Neural cell (in vitro differentiated cells): ENCODE measurements around the gene PLA2G2F. TPM values are rescaled to one million over a fixed set of nuclear protein-coding genes. Genes with fewer than 3 reads are reported as not detected.

ENCODE experiments used
- H2AFZ ChIP-seq: fragments of 200-600, 300-800 bp; sonication (generic), shearing (Covaris generic); 2 replicates; pipeline ENCODE4 v1.6.0; 2014; ENCODE audit warnings: low read depth, mild to moderate bottlenecking, antibody characterized with exemption, low read length, moderate library complexity
- H3F3A ChIP-seq: fragments of 200-600 bp; shearing (Covaris generic); 2 replicates; pipeline ENCODE4 v1.6.1; 2016; ENCODE audit warnings: mild to moderate bottlenecking, moderate library complexity, mixed read lengths, antibody characterized with exemption, low read length; ENCODE audit not compliant: insufficient read depth, poor library complexity, severe bottlenecking
- H3K27ac ChIP-seq: fragments of 200-600, 300-800 bp; sonication (generic), shearing (Covaris generic); 2 replicates; pipeline ENCODE4 v1.5.1; 2014; ENCODE audit warnings: mild to moderate bottlenecking, low read length, moderate library complexity
- H3K27me3 ChIP-seq: fragments of 300-800, 200-600 bp; sonication (generic), shearing (Covaris generic); 2 replicates; pipeline ENCODE4 v1.6.0; 2014; ENCODE audit warnings: mild to moderate bottlenecking, low read depth, low read length, moderate library complexity; ENCODE audit not compliant: insufficient read depth
- H3K36me3 ChIP-seq: fragments of 300-800, 200-600 bp; sonication (generic), shearing (Covaris generic); 2 replicates; pipeline ENCODE4 v1.5.1; 2014; ENCODE audit warnings: mild to moderate bottlenecking, antibody characterized with exemption, low read length, moderate library complexity; ENCODE audit not compliant: insufficient read depth
- H3K4me2 ChIP-seq: fragments of 300-800, 200-600 bp; sonication (generic), shearing (Covaris generic); 2 replicates; pipeline ENCODE4 v1.6.0; 2014; ENCODE audit warnings: mild to moderate bottlenecking, low read length
- H3K4me3 ChIP-seq: fragments of 300-800, 200-600 bp; sonication (generic), shearing (Covaris generic); 2 replicates; pipeline ENCODE4 v1.5.1; 2014; ENCODE audit warnings: mild to moderate bottlenecking, low read length, moderate library complexity
- H3K79me2 ChIP-seq: fragments of 200-600 bp; shearing (Covaris generic); replicated peaks from 2 replicates; pipeline ENCODE4 v1.6.0; 2014; ENCODE audit warnings: mild to moderate bottlenecking, low read length, moderate library complexity; ENCODE audit not compliant: insufficient read depth
- H3K9ac ChIP-seq: fragments of 300-800, 200-600 bp; sonication (generic), shearing (Covaris generic); 2 replicates; pipeline ENCODE4 v1.6.1; 2016; ENCODE audit warnings: mild to moderate bottlenecking, low read length, mixed read lengths
- H3K9me2 ChIP-seq: fragments of 200-600 bp; shearing (Covaris generic); 2 replicates; pipeline ENCODE4 v1.6.1; 2016; ENCODE audit warnings: mild to moderate bottlenecking, low read length, mixed read lengths; ENCODE audit not compliant: insufficient read depth
- H3K9me3 ChIP-seq: fragments of 200-600, 300-800 bp; sonication (generic), shearing (Covaris generic); 2 replicates; pipeline ENCODE4 v1.6.1; 2016; ENCODE audit warnings: mild to moderate bottlenecking, mixed run types, low read length, moderate library complexity, mixed read lengths
- H4K20me1 ChIP-seq: fragments of 200-600 bp; shearing (Covaris generic); 2 replicates; pipeline ENCODE4 v1.6.1; 2016; ENCODE audit warnings: mild to moderate bottlenecking, mixed run types; ENCODE audit not compliant: insufficient read depth
- EP300 ChIP-seq: fragments of 450-650 bp; conservative IDR thresholded peaks from 2 replicates; pipeline ENCODE4 v1.6.1; 2014; ENCODE audit warnings: antibody characterized with exemption, mild to moderate bottlenecking, moderate library complexity; ENCODE audit not compliant: poor library complexity, severe bottlenecking
- EZH2 ChIP-seq: fragments of 200-600, 300-800 bp; shearing (Covaris generic), sonication (generic); IDR thresholded peaks from 2 replicates; pipeline ENCODE4 v1.6.1; 2014; ENCODE audit warnings: antibody characterized with exemption, low read length, borderline replicate concordance, mild to moderate bottlenecking; ENCODE audit not compliant: insufficient read depth, poor library complexity, severe bottlenecking
- MXI1 ChIP-seq: fragments of 450-650 bp; conservative IDR thresholded peaks from 2 replicates; pipeline ENCODE4 v1.6.1; 2014; ENCODE audit warnings: antibody characterized with exemption, mild to moderate bottlenecking; ENCODE audit not compliant: poor library complexity, severe bottlenecking
- POLR2AphosphoS5 ChIP-seq: IDR thresholded peaks from 2 replicates; pipeline ENCODE4 v1.6.1; 2012
- RAD21 ChIP-seq: fragments of 450-650 bp; conservative IDR thresholded peaks from 2 replicates; pipeline ENCODE4 v1.6.1; 2014; ENCODE audit warnings: antibody characterized with exemption, mild to moderate bottlenecking, moderate library complexity
- REST ChIP-seq: IDR thresholded peaks from 2 replicates; pipeline ENCODE4 v1.6.1; 2012; ENCODE audit warnings: borderline replicate concordance
- SMC3 ChIP-seq: fragments of 450-650 bp; conservative IDR thresholded peaks from 2 replicates; pipeline ENCODE4 v1.6.1; 2014; ENCODE audit warnings: antibody characterized with exemption, mild to moderate bottlenecking, moderate library complexity; ENCODE audit not compliant: poor library complexity
- TAF1 ChIP-seq: IDR thresholded peaks from 2 replicates; pipeline ENCODE4 v1.6.1; 2012; ENCODE audit warnings: low read depth
- polyA plus RNA-seq: library from polyadenylated mRNA; depleted of rRNA; stranded (reverse); fragments of >200 nt; gene quantifications from 2 replicates; pipeline ENCODE4 v1.2.3, GENCODE V29; 2014
- TF ChIP-seq, protein P1 (sequence below): fragments of 450-650 bp; IDR thresholded peaks from 2 replicates; pipeline ENCODE4 v1.5.1; 2014; ENCODE audit warnings: antibody characterized with exemption, mild to moderate bottlenecking, moderate library complexity; ENCODE audit not compliant: poor library complexity, severe bottlenecking

PLA2G2F gene
- polyA plus RNA-seq, 1 donor from 2014 or later: not detected

DNA sequence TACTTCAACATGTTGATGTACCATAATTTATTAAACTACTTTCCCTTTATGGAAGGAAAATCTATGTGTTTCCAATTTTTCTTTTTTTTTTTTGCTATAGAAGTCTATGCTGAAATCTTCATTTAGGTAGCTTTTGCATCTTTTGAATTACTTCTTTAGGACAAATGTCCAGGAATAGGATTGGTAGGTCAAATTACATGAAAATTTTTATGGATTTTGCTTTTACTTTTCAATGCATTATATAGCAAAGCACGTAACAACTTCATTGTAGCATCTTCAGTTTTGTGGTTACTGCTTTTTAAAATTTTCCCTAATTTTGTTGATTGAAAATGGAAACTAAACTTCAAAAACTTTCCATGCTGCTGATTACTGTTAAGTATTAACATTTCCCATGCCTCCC, 59.2 kb downstream of the PLA2G2F start:
- TF ChIP-seq, protein P1, sequence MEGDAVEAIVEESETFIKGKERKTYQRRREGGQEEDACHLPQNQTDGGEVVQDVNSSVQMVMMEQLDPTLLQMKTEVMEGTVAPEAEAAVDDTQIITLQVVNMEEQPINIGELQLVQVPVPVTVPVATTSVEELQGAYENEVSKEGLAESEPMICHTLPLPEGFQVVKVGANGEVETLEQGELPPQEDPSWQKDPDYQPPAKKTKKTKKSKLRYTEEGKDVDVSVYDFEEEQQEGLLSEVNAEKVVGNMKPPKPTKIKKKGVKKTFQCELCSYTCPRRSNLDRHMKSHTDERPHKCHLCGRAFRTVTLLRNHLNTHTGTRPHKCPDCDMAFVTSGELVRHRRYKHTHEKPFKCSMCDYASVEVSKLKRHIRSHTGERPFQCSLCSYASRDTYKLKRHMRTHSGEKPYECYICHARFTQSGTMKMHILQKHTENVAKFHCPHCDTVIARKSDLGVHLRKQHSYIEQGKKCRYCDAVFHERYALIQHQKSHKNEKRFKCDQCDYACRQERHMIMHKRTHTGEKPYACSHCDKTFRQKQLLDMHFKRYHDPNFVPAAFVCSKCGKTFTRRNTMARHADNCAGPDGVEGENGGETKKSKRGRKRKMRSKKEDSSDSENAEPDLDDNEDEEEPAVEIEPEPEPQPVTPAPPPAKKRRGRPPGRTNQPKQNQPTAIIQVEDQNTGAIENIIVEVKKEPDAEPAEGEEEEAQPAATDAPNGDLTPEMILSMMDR: no peak
- no peak for TF ChIP-seq EP300
- no peaks in the 10 kb centered on the region for H3K9me2 ChIP-seq
- no peaks in the 10 kb centered on the region for H4K20me1 ChIP-seq
- no peaks in the 10 kb centered on the region for H3F3A ChIP-seq
- H3K79me2 ChIP-seq: no peaks in the 10 kb centered on the region
- H2AFZ ChIP-seq: no peak overlapping the region
- H3K9me3 ChIP-seq: no peaks in the 10 kb centered on the region
- no peak overlapping the region for H3K4me2 ChIP-seq
- no peak overlapping the region for H3K4me3 ChIP-seq
- H3K27me3 ChIP-seq: no peaks in the 10 kb centered on the region
- no peak overlapping the region for H3K9ac ChIP-seq
- H3K27ac ChIP-seq: no peak overlapping the region
- no peaks in the 10 kb centered on the region for H3K36me3 ChIP-seq

DNA sequence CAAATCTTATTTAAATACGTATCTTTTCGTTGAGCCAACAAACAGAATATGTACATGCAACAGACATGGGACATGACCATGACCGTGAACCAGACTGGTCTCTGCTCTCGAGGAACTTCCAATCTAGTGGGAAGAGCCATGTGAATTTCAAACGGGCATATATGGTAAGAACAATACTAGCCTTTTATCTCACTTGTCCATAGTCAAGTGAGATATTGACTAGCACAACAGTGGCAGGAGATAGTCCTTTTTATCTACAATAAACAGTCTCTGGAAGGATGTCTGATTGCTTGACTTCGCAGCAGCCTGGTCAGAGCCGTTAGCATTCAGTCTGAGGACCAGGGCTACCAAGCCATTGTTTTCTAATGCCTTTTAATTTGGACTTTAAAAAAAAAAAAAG, 59.8 kb downstream of the PLA2G2F start:
- Histone ChIP-seq H3K4me3 (no peak overlapping the region), H3K9ac (no peak overlapping the region), H3K9me3 (no peaks in the 10 kb centered on the region), H4K20me1 (no peaks in the 10 kb centered on the region), H3K27ac (no peak overlapping the region), H3K79me2 (no peaks in the 10 kb centered on the region), H2AFZ (no peak overlapping the region), H3K4me2 (no peak overlapping the region), H3K27me3 (no peaks in the 10 kb centered on the region), H3F3A (no peaks in the 10 kb centered on the region), H3K9me2 (no peaks in the 10 kb centered on the region), H3K36me3 (no peaks in the 10 kb centered on the region)
- TF ChIP-seq SMC3: no peak

DNA sequence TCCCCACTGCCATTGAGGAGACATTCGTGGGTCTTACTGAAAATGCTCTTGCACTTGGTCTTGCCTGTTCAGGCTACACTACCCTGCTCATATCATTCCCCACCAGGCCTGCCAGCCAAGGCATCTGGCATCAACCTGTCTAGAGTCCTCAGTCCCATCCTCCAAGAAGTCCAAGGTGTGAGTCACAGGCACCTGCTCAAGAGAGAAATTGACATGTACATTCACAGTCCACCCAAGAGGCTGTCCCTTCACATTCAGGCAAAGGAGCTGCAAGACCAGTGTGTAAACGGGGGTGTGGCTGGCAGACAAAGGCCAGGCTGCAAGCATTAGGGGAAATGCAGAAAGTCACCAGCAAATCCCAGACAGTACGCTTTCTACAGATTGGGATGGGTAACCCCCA, 60.3 kb downstream of the PLA2G2F start:
- H2AFZ ChIP-seq: no peak overlapping the region

DNA sequence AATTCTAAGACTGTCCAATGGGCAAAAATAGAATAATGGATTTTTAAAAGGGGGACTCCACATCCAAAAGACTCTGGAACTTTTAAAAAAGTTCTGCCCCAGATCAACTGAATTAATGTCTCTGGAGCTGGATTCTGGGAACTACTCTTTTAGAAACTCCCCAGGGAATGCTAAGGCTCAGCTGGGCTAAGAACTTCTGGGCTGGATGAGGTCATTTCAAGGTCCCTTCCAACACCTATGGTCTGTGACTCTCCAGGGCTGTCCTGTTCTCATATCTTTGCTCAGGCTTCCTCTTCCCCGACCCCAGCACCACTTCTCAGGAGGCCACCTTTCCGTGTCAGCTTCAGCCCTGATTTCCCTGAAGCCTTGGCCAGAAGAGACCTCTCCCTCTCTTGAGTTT, 60.7 kb downstream of the PLA2G2F start:
- Histone ChIP-seq H3K9me3 (no peaks in the 10 kb centered on the region), H3K27ac (no peak overlapping the region)
- TF ChIP-seq MXI1 (no peak), POLR2AphosphoS5 (no peak), EP300 (no peak), EZH2 (no peak), RAD21 (no peak), TAF1 (no peak), REST (no peak), SMC3 (no peak)
- TF ChIP-seq, protein P1: no peak

More for the DNA sequence above, 60.3 kb downstream of the PLA2G2F start:
- no peaks in the 10 kb centered on the region for H3F3A ChIP-seq
- no peak overlapping the region for H3K27ac ChIP-seq
- H4K20me1 ChIP-seq: no peaks in the 10 kb centered on the region
- no peak overlapping the region for H3K4me2 ChIP-seq
- no peaks in the 10 kb centered on the region for H3K36me3 ChIP-seq
- H3K9me2 ChIP-seq: no peaks in the 10 kb centered on the region
- H3K79me2 ChIP-seq: no peaks in the 10 kb centered on the region
- no peaks in the 10 kb centered on the region for H3K9me3 ChIP-seq
- TF ChIP-seq SMC3 (no peak), EP300 (no peak), POLR2AphosphoS5 (no peak)
- no peak overlapping the region for H3K4me3 ChIP-seq
- H3K9ac ChIP-seq: no peak overlapping the region
- H3K27me3 ChIP-seq: no peaks in the 10 kb centered on the region

More for the DNA sequence above, 60.7 kb downstream of the PLA2G2F start:
- H2AFZ ChIP-seq: no peak overlapping the region
- no peaks in the 10 kb centered on the region for H3K36me3 ChIP-seq
- H3K79me2 ChIP-seq: no peaks in the 10 kb centered on the region
- no peaks in the 10 kb centered on the region for H3K9me2 ChIP-seq
- no peaks in the 10 kb centered on the region for H4K20me1 ChIP-seq
- no peak overlapping the region for H3K4me3 ChIP-seq
- no peaks in the 10 kb centered on the region for H3F3A ChIP-seq
- no peak overlapping the region for H3K9ac ChIP-seq
- H3K27me3 ChIP-seq: no peaks in the 10 kb centered on the region
- no peak overlapping the region for H3K4me2 ChIP-seq
